Non-pigmented ciliary epithelial cell (primary cell): ENCODE results near the gene BNC2.

Source experiments
- DNase-seq: peaks from one replicate; pipeline ENCODE4 v3.0.0-alpha.2; 2010; ENCODE audit warnings: low read depth

BNC2 gene

GRCh38 chr9:16593746-16594145 is 276.7 kb downstream of the BNC2 start:
- DNase-seq: no peak

DNA sequence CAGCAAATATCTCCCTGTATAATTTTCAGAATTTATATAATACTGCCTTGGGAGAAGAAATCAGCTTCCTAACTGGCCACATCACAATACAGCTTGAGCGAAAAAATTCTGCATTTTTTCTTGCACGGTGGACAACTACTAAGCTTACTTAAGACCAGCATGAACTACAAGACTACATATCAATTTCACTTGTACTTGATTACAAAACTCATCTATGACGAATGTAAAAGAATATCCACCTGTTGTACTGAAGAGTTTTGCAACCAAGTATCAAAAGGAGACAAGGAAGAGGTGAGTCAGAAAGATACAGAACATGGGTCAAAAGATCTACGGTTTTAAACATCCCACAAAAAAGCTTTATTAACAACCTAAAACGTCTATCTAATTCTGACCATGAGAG is 279.4 kb downstream of the BNC2 start:
- DNase-seq: no peak

- no peak for DNase-seq
Measured at GRCh38 chr9:16585591-16585990, 284.9 kb downstream of the BNC2 start.

GRCh38 chr9:16579872-16580432 is 290.5 kb downstream of the BNC2 start:
- DNase-seq: no peak

- no peak for DNase-seq
Measured at GRCh38 chr9:16575986-16576245, 294.6 kb downstream of the BNC2 start.

GRCh38 chr9:16575142-16575985 is 295.1 kb downstream of the BNC2 start:
- DNase-seq: no peak

- no peak for DNase-seq
Measured at GRCh38 chr9:16572005-16572734, 298.3 kb downstream of the BNC2 start.

GRCh38 chr9:16571127-16571802 is 299.2 kb downstream of the BNC2 start:
- DNase-seq: no peak

DNA sequence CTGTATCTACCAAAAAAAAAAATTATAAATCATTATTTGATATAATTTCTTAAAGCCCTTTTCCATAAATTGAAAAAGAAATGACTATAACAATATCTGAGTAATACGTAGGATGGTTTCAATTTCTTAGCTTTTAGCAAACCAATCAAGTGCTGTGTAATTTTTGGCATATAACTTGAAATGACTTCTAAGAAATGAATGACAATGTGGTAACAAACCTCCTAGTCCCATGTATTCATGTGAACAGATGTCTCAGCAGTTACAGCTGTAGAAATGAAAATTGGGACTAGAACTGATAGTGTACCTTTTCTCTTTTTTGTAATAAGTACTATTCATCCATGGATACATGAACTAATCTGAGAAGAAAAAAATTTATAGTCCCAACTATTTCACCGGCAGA is 307.0 kb downstream of the BNC2 start:
- no peak for DNase-seq

DNA sequence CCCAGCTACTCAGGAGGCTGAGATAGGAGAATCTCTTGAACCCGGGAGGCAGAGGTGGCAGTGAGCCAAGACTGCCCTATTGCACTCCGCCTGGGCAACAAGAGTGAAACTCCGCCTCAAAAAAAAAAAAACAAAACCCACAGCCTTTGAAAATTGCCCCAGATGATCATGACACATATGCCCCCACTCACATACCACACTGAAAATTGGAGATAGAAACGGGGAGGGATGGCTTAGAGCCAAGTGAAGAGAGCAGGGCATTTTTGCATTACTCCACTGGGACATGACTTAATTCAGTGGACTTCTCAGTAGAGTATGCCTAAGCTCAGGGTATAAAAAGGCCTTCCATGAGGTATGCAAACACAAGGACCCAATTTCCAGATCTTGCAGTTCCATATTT is 309.3 kb downstream of the BNC2 start:
- DNase-seq: no peak

DNA sequence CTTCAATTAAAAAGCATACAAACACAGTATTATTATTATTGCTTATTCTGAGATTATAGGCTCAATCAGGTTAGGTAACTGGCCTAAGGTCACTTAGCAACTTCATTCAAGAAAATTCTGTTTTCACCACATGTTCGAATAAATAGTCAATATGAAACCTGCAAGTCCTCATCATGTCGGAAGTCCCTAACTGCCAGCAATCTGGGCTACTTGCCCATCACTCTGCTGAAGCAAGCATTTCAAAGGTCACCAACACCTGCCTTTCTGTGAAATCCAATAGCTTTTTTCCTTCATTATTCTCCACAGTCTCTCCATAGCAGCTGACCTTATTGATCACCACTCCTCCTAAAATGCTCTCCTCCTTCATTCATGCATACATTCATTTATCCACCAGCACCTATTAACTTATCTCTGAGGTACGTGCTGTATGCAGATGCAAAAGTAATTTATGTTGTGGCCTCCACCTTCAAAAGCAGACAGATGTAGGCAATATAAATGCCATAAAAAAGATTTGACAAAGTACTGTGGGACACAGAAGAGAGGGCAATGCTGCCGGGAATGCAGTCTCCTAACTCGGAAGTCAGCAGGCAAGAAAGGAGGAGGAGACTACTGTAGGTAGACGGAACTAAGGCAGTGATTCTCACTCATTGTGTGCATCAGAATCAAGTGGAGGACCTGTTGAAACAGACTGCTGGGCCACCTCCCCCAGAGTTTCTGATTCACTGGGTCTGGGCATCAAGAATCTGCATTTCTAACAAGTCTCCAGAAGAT is 310.9 kb downstream of the BNC2 start:
- DNase-seq: no peak

DNA sequence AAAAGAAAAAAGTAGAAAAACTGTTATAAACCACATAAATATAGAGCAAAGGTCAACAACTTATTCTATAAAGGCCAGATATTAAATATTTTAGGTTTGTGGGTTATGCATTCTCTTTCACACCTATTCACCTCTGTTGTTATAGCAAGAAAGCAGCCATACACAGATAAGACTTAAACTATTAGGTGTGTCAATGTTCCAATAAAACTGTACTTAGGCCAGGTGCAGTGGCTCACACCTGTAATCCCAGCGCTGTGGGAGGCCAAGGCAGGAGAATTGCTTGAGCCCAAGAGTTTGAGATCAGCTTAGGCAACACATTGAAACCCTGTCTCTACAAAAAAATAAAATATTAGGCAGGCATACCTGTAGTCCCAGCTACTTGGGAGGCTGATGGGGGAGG is 314.7 kb downstream of the BNC2 start:
- no peak for DNase-seq

- no peak for DNase-seq
Measured at GRCh38 chr9:16553869-16554540, 316.5 kb downstream of the BNC2 start.

GRCh38 chr9:16552252-16552651 is 318.2 kb downstream of the BNC2 start:
- no peak for DNase-seq

DNA sequence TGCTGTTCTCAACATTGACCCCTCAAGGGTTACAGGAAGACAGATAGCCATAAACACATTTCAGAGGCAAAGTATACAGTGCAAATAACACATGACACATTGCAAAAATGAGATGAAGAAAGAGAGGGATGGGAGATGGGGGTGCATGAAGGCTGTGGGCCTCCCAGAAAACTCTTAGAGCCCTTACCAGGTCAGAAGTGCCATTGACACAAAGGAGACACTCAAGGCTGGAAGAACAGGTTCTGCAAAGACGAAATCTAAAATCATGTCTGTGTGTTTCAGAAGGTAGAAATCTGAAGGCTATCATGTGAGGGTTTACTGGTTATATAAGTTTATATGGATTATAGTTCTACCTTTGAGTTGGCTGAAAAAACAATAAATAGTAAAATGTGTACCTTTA is 318.8 kb downstream of the BNC2 start:
- DNase-seq: no peak

DNA sequence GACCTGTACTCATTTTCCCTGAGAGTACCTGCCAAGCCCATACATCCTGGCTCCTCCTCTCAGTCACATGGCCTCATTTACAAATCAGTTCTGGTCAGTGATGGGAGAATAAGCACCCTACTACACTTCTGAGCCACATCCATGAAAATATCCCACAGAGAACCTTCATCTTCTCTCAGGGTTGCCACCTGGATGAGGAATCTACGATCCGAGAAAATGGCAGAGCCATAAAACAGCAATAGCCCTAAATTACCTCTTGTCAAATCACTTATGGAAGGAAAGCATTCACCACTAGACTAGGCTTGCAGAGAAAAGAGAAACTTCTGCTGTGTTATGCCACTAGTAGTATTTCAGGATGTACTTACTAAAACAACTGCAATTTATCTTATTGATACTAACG is 324.8 kb downstream of the BNC2 start:
- DNase-seq: no peak

DNA sequence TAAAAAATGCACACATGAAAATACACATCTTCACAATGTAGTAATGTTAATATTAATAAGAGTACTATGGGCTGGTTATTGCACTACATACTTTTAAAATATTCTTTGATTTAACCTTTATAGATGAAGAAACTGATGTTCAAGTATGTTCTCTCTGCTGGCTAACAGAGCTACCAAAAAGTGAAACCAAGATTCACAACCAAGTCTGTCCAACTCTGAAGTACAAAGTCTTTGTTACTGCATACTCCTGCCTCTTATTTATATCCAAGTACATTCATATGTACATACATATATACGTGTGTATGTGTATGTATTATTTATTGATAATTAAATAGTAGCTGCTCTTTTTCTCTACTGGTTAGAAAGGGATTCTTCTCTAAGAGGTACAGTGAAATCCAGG is 325.6 kb downstream of the BNC2 start:
- no peak for DNase-seq

GRCh38 chr9:16543686-16544085 is 326.8 kb downstream of the BNC2 start:
- no peak for DNase-seq

GRCh38 chr9:16543225-16543624 is 327.2 kb downstream of the BNC2 start:
- DNase-seq: no peak

DNA sequence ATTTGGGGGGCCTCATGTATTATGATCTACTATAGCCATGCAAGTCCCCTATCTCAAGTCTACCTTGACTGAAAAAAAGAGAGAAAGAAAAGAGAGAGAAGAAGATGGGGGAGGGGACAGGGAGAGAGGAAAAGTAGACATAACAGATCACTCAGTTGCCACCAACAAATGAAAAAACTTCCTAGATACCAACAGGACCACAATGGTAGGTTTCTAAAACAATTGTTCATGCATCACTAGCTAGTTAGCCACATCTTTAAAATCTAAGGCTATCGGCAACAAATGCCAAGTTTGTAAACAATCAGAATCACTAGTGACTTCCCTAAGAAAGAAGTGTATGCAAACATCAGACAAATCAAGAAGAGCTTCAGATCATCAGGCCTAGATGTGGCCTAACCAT is 328.2 kb downstream of the BNC2 start:
- DNase-seq: no peak

DNA sequence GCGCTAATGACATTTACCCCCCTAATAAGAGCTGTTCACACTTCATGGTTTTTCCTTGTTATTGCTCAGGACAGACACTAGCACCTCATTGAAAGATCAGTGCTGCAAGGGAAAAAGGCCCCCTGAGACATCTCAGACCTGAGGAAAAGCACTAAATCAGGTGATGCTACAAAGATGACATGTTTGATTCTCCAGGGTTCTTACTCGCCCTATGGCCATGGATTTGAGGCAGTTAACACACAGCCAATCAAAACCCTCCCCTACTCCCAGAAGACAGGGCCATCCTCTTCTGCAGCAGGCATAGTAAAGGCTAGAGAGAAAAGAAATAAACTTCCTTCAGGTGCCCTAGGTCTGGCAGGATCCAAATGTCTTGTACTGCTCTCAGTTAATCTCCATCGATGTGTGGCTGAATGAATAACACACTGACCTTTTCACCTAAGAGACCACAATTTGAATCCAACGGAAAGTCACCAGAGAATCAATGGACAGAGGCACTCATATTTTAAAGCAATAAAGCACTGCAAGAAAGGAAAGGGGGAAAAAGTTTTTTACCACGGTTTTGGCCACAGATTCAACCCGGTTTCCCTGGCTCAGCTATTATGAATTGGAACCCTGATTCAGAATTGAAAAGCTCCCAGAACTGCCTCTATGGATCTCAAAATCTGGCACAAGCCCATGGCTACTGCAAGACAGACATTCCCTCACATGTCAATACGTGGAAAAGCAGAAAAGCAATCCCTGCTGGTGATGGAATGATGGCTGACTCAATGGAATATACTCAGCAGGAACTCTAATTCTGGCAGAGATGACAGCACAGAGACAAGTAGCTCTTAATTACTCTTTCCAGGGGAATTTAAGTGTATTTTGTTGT is 329.5 kb downstream of the BNC2 start:
- DNase-seq: no peak
